Memory B cell (primary cell): ENCODE results near the gene NTNG2.
A peak's percentile ranks its signal among the peaks of the same experiment; 100 is the strongest.

Experiments
- ATAC-seq: fragments of 150-1000 bp; cut with Tn5 transposase; 2 replicates; pipeline ENCODE4 v1.10.0; 2021; ENCODE audit warnings: low read depth, mild to moderate bottlenecking, moderate library complexity
- DNase-seq, 2 donors: peaks; one replicate each; pipeline ENCODE4 v3.0.0; 2022; ENCODE audit warnings: low spot score in 2 of 2
- H3K27ac Mint-ChIP-seq: one replicate; pipeline ENCODE4 v1.8.0; 2022; ENCODE audit warnings: mild to moderate bottlenecking, moderate library complexity, mixed read lengths
- H3K27me3 Mint-ChIP-seq: one replicate; pipeline ENCODE4 v1.8.0; 2022; ENCODE audit warnings: mixed read lengths
- H3K36me3 Mint-ChIP-seq: one replicate; pipeline ENCODE4 v1.8.0; 2022; ENCODE audit warnings: mild to moderate bottlenecking, mixed read lengths
- H3K4me1 Mint-ChIP-seq: one replicate; pipeline ENCODE4 v1.8.0; 2022; ENCODE audit warnings: mixed read lengths
- H3K4me3 Mint-ChIP-seq: one replicate; pipeline ENCODE4 v1.8.0; 2022; ENCODE audit warnings: mild to moderate bottlenecking, moderate library complexity, mixed read lengths
- H3K9me3 Mint-ChIP-seq: one replicate; pipeline ENCODE4 v1.8.0; 2022; ENCODE audit warnings: mixed read lengths

NTNG2 gene

DNA sequence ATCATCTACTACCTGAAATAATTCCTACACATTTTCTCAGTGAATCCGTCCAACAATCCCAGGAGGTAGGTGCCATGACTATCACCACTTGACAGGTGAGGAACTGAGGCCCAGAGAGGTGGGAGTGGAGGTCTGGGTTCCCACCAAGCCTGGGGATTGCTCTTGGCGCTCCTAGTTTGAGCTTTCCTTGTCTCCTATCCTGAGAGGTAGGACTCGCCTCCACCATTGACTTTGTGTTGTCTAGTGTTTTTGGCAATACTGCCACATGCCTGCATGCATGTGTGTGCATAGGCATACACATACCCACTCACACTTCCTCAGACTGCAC is 6.3 kb upstream of the NTNG2 start:
- H3K4me3 Mint-ChIP-seq = no peak overlapping the region
- no peak overlapping the region for H3K27ac Mint-ChIP-seq
- H3K4me1 Mint-ChIP-seq = no peaks in the 10 kb centered on the region
- no peaks in the 10 kb centered on the region for H3K36me3 Mint-ChIP-seq
- DNase-seq (no peak), ATAC-seq (no peak)
- H3K9me3 Mint-ChIP-seq = no peaks in the 10 kb centered on the region
- peaks cover 16% of the 10 kb centered on the region for H3K27me3 Mint-ChIP-seq

DNA sequence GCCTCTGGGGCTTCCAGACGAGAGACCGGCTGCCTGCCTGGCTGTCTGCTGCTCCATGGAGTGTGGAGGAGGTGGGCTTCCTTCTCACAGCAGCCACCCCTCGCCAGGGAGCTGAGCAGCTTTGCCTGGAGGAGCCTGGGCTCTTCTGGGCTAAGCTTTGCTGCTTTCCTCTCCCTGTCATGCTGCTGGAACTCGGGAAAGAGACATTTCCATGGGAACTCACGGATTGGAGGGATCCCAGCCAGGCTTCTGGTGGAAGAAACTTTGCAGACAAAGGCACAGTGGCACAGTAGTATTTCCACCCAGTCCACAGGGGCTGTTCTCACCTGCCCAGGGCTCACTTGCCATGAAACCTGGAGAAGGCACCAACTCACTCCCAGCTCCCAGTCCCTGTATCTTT is 5.6 kb upstream of the NTNG2 start:
- no peak overlapping the region for H3K4me3 Mint-ChIP-seq
- no peak for ATAC-seq
- no peaks in the 10 kb centered on the region for H3K36me3 Mint-ChIP-seq
- H3K27me3 Mint-ChIP-seq = peaks cover 13% of the 10 kb centered on the region
- H3K27ac Mint-ChIP-seq = no peak overlapping the region
- no peak for DNase-seq
- H3K9me3 Mint-ChIP-seq = no peaks in the 10 kb centered on the region
- H3K4me1 Mint-ChIP-seq = no peaks in the 10 kb centered on the region

DNA sequence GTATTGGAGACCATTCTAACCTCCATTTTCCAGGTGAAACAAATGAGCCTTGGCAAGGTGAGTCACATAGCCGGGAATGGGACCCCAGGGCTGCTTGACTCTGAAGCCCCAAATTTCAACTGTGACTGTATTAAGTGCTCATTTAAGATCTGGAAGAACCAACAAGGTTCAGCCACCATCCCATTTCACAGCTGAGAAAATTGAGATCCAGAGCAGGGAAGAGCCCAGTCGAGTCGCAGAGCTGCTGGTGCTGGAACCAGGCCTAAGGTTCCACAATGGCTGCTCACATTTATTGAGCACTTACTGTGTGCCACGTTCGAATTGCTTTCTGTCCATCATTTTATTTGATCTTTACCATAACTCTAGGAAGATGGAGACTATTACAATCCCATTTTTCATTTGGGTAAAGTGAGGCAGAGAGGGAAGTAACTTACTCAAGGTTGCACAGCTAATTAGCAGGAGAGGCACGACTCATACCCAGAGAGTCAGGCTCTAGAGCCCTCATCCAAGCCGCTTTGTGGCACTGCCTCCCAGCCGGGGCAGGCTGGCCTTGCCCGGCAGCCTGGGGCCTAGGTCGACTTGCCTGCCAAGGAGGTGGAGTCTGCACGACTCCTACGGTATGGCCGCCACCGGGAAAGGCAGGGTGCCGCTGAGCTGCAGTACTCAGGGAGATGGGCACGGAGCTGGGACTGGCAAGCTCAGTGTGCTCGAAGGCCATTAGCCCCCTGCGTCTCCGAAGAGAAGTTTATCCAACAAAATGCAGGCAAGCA is 4.3 kb upstream of the NTNG2 start:
- Mint-ChIP-seq H3K4me3 (no peak overlapping the region), H3K9me3 (no peaks in the 10 kb centered on the region), H3K27me3 (peaks cover 16% of the 10 kb centered on the region), H3K36me3 (peaks cover 2% of the 10 kb centered on the region), H3K27ac (no peak overlapping the region), H3K4me1 (peaks cover 5% of the 10 kb centered on the region)
- ATAC-seq (no peak), DNase-seq (no peak)

DNA sequence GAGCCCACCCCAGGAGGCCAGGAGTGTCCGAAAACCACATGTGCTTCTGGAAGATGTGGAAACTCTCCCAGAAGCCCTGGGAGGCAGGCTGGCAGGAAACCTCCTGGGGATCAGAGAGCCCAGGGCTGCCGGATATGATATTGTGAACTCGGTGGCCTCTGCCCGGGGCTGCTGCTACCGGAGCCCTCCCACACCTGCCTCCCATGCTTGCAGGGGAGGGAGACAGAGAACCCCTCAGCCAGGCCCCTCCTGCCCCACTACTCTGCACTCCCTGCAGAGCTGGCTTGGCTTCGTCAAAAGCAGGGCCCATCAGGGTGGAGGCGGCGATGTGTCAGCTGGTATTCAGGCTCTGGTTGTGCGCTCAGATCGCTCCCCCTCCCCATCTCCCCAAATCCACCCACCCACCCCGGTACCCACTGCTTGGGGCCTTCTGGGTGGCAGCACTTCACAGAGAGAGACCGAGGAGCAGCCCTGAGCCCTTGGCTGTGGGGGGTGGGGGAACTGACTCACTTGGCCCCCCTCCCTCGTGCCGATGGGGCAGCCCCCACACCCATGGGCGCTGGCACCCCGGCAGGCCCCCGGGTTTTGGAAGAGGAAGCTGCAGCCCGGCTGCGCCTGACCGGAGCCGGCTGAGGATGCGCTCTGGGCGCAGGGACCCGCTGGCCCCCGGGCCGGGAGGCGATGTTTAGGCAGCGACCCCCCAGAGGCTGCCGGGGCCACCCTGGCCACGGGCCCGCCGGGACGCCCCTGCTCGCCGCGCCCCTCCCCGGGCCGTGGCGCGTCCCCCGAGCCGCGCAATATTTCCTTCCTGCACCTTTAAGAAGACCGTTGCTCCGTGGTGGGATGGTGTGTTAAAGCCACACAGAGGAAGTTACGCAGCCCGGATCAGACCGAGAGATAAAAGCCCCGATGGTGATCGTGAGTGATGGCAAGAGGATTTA is 786 bp upstream of the NTNG2 start:
- Mint-ChIP-seq H3K36me3 (peaks cover 2% of the 10 kb centered on the region), H3K4me3 (peak overlapping the region; percentile 95), H3K27ac (peak overlapping the region; percentile 56), H3K27me3 (peaks cover 18% of the 10 kb centered on the region), H3K9me3 (no peaks in the 10 kb centered on the region), H3K4me1 (peaks cover 7% of the 10 kb centered on the region)
- peak; percentile 40 to 41 for DNase-seq
- peak; percentile 83 for ATAC-seq

DNA sequence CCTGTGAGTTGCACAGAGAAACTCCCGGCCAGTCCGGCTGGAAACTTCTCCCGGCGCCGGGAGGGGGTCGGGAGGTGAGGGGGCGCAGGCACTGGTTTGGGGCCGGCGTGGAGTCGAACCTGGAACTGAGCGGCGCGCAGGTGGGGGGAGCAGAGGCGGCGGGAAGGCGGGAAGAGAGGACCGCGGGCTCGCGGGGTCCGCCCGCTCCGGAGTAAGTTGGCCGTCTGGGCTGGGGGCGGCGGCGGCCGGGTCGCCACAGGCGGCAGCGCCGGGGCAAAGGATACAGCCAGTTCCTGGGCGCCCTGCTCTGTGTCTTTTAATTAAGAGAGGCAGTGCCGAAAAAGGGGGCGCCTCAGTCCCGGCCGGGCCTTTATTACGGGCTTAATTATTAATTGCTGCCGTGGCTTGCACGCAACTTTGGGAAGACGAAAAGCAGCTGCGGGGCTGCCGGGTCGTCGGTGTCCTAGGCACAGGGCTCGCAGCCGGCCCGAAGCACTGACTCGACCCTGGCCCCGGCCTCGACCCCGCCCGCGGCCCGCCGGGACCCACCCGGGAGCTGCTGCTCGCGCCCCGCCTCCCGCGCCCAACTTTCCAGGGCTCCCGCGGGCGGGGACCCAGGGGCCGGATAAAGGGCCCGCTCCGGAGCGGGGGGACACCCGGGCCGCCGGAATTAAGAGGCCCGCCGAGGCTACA is 1.1 kb downstream of the NTNG2 start:
- Mint-ChIP-seq H3K4me1 (peaks cover 10% of the 10 kb centered on the region), H3K36me3 (peaks cover 2% of the 10 kb centered on the region), H3K4me3 (peak overlapping the region; percentile 93), H3K27me3 (peaks cover 32% of the 10 kb centered on the region), H3K9me3 (no peaks in the 10 kb centered on the region), H3K27ac (peak overlapping the region; percentile 72)
- DNase-seq = peak in 1 of 2 donors; percentile 24
- no peak for ATAC-seq

DNA sequence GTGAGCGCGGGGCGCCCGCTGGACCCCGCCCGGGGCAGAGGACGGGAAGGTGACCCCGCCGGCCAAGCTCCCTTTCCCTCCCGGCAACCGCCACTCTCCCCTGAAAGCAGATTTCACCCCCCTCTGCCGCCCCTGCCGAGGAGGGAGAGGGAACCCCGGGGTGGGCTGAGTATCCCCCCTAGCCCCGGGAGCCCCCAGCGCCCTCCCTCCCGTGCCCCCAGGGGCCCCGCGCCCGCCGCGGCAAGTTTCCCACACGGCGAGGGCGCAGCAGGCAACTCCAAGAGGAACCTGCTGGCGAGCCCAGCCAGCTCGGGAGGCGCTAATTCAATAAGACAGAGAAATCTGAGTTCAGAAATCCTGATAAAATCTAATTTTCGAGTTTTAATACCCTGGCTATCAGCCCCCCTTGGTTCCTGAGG is 1.6 kb downstream of the NTNG2 start:
- peaks cover 2% of the 10 kb centered on the region for H3K36me3 Mint-ChIP-seq
- no peak overlapping the region for H3K4me3 Mint-ChIP-seq
- no peak for ATAC-seq
- peaks cover 10% of the 10 kb centered on the region for H3K4me1 Mint-ChIP-seq
- peak overlapping the region; percentile 7 for H3K27ac Mint-ChIP-seq
- H3K9me3 Mint-ChIP-seq = no peaks in the 10 kb centered on the region
- DNase-seq = peak in 1 of 2 donors; percentile 37
- H3K27me3 Mint-ChIP-seq = peaks cover 36% of the 10 kb centered on the region

DNA sequence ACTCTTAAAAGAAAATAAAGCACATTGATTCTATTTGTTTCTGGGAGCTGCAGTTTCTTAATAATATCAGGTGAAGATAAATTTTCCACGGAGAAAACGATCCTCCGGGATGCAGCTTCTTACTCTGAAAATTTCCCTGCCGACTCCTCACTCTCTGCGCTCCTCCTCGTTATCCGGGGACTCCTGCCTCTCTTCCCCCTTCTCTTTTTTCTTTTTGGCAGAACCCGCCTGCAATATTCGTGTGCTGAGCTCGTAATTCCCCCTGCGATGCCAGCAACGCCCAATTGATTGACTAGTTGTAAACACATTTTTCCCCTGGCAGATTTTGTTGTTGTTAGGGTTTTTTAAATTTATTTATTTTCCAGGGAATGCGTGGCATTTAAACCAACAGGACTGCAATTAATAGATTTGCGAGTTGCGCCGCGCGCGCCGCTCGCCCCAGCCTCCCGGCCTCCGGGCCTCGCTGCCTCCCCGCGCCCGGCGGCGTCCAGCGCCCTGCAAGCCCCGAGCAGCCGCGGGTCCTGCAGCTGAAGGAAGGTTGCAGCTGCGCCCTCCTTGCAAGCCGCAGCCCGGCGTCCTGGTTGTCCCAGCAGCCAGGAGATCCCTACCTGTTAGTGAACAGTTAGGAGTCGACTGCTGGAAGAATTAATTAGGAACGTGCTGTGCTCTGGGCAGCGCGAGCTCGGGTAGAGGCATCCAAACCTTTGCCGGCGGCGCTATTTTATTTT is 2.2 kb downstream of the NTNG2 start:
- DNase-seq (no peak), ATAC-seq (no peak)
- H3K4me3 Mint-ChIP-seq = peak overlapping the region; percentile 37
- H3K27ac Mint-ChIP-seq = peak overlapping the region; percentile 7
- peaks cover 2% of the 10 kb centered on the region for H3K36me3 Mint-ChIP-seq
- peaks cover 10% of the 10 kb centered on the region for H3K4me1 Mint-ChIP-seq
- H3K9me3 Mint-ChIP-seq = no peaks in the 10 kb centered on the region
- H3K27me3 Mint-ChIP-seq = peaks cover 36% of the 10 kb centered on the region

DNA sequence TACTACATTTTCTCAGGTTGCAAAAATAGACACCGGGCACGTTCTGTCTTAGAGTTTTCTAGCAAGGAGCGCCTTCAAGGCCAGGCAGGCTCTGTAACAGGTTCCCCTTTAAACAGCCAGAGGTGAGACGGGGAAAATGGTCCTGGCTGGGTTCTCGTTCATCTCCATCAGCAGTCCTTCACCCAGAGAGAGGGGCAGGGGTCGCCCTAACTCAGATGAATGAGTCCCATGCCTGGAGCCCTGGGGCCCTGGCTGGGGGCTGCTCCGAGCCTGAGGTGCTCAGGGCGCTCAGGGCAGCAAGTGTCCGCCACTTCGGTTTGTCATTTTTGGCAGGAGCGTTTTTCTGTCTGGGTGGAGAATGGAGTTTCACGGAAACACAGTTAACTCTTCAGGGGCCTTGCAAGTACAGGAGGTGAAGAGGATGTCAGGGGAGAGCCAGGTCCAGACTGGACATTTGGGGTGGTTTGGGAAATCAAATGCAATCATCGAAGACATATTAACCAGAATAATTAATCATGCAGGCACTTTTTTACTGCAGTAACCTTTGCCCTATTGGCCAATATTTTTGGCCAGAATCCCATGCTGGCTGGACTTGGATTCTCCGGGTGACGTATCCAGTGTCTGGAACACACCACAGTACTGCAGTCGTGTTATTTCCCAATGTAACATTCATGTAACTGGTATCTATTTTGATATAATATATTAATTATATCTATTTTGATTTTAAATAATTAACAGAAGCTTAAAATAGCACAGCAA is 2.9 kb downstream of the NTNG2 start:
- ATAC-seq (no peak), DNase-seq (no peak)
- Mint-ChIP-seq H3K36me3 (peaks cover 2% of the 10 kb centered on the region), H3K27me3 (peaks cover 37% of the 10 kb centered on the region), H3K9me3 (no peaks in the 10 kb centered on the region), H3K4me3 (no peak overlapping the region), H3K4me1 (peaks cover 10% of the 10 kb centered on the region), H3K27ac (no peak overlapping the region)

DNA sequence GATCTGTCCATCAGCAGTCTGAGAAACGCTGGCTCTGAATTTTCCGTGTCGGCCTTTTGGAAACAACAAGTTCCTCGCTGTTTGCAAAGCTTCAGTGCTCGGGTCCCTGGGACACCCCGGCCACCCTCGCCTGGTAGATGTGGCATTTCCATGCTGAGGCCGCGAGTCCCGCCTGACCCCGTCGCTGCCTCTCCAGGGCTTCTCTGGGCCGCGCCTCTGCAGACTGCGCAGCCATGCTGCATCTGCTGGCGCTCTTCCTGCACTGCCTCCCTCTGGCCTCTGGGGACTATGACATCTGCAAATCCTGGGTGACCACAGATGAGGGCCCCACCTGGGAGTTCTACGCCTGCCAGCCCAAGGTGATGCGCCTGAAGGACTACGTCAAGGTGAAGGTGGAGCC is 4.7 kb downstream of the NTNG2 start:
- Mint-ChIP-seq H3K27ac (no peak overlapping the region), H3K9me3 (no peaks in the 10 kb centered on the region), H3K4me3 (no peak overlapping the region), H3K36me3 (peaks cover 2% of the 10 kb centered on the region), H3K27me3 (peaks cover 34% of the 10 kb centered on the region), H3K4me1 (peaks cover 8% of the 10 kb centered on the region)
- DNase-seq (no peak), ATAC-seq (peak; percentile 42)

DNA sequence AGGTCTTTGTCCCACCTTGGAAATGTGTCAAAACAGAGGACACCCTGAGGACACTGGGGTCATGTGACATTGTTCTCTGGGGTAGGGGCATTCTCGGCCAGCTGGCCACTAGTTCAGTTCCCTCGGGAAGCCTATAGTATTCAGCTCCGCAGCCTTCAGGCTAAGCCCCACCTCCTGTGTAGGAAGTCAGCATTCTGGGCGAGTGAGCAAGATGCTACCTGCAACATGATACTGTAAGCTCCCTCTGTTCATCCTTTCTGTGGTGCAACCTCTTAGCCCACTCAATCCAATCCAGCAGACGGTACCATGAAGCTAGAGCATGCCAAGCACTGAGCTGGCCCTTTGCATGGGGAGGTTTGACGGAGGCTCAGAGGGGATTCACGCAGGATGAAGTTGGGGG is 5.3 kb downstream of the NTNG2 start:
- Mint-ChIP-seq H3K9me3 (no peaks in the 10 kb centered on the region), H3K27me3 (peaks cover 34% of the 10 kb centered on the region), H3K4me1 (peaks cover 8% of the 10 kb centered on the region), H3K4me3 (no peak overlapping the region), H3K36me3 (peaks cover 2% of the 10 kb centered on the region), H3K27ac (no peak overlapping the region)
- ATAC-seq = no peak
- no peak for DNase-seq

DNA sequence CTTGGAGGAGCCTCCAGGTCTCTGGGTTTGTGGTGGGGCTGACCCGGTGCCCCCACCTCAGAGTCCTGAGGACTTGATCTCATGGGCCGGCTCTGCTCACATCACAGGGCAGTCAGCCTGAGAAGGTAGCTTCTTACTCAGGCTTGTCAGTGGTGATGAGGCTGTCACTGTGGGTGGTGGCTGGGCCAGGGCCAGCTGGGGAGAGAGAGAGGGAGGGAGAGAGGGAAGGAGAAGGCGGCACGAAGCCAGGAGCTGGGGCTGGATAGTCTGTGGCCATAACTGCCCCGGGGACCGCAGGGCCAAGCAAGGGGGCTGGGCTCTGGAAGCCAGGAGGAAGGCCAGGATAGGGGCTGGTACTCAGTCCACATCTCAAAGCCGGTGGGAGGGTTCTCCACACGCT is 6.5 kb downstream of the NTNG2 start:
- H3K4me3 Mint-ChIP-seq = no peak overlapping the region
- ATAC-seq (no peak), DNase-seq (no peak)
- peaks cover 5% of the 10 kb centered on the region for H3K4me1 Mint-ChIP-seq
- no peaks in the 10 kb centered on the region for H3K36me3 Mint-ChIP-seq
- H3K27me3 Mint-ChIP-seq = peaks cover 31% of the 10 kb centered on the region
- H3K9me3 Mint-ChIP-seq = no peaks in the 10 kb centered on the region
- no peak overlapping the region for H3K27ac Mint-ChIP-seq

DNA sequence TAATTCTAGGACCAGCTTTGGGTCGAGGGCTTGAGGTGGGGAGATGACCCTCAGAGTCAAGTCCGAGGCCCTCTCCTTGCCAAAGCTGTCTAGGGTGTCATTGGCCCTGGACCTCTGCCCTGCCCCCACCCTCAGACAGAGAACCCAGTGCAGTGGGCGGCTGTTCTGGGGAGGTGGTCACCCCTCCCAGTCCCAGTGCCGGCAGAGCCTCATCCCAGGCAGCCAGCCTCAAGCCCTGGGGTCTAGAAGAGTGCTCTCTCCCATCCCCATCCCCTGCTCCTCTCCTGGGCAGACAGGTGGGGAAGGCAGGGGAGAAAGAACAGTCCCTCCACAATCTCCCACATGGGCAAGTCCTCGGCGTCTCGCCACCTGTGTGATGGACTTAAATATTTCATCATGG is 7.0 kb downstream of the NTNG2 start:
- ATAC-seq = no peak
- Mint-ChIP-seq H3K36me3 (no peaks in the 10 kb centered on the region), H3K27ac (no peak overlapping the region), H3K4me1 (peaks cover 6% of the 10 kb centered on the region), H3K27me3 (peaks cover 35% of the 10 kb centered on the region), H3K9me3 (no peaks in the 10 kb centered on the region), H3K4me3 (no peak overlapping the region)
- DNase-seq = no peak
